Stimulated activated CD4-positive, alpha-beta T cell treated with anti-CD3 and anti-CD28 coated beads, Interleukin-15, amount 100 ng/mL, for 48 hours (primary cell): ENCODE measurements around the gene ETV6.

Experiments used
- DNase-seq, 2 donors: peaks; one replicate each; pipeline ENCODE4 v3.0.0-alpha.2; 2020; ENCODE audit warnings: low read depth in 2 of 2

Gene ETV6

DNA sequence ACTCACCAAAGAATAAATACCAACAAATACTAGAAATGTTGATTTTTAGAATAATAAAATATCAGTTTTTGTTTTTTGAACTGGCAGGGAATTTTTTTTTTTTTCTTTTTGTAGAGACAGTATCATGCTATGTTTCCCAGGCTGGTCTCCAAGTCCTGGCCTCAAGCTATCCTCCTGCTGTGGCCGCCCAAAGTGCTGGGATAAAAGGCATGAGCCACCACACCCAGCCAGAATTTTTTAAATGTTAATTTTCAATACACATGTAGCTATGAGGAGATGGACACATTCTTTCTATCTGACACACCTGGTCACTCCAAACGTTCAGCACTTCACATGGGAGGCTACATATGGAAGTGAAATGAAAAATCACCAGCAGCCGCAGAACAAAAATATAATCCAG lies 126.8 kb downstream of the ETV6 start:
- DNase-seq: no peak

DNA sequence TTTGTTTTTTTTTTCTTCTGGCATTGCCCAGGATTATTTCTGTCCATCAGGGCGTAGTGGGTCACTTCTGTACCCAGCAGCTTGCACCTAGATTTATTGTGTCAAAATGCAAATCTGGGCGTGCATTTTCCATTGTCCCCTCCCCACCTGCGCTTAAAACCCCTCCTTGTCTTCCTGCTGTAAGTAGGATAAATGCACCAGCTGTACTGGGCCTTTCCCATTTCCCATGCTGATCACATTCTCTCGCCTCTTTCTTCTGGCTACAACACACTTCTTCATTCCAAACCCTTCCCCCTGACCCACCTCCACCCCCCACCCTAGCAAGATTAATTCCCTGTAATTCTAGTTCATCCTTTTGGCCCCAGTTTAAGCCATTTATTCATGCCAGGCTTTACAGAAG lies 128.0 kb downstream of the ETV6 start:
- no peak for DNase-seq

DNA sequence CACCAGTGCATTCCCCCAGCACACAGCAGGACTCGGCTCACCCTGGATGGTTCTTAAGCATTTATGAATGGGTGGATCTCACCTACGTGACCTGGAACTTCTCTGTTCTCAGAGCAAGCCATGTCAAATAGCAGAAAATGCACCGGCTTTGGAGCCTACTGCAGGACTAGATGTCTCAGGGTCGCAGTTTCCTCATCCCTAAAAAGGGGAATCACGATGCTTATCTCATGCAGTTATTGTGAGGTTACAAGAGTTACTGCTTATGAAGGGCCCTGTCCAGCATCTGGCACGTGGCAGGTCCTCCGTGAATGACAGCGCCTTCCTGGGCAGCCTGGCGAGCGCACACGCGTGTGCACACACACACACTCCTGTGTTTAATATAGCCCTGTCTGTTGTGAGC lies 128.5 kb downstream of the ETV6 start:
- DNase-seq: no peak

DNA sequence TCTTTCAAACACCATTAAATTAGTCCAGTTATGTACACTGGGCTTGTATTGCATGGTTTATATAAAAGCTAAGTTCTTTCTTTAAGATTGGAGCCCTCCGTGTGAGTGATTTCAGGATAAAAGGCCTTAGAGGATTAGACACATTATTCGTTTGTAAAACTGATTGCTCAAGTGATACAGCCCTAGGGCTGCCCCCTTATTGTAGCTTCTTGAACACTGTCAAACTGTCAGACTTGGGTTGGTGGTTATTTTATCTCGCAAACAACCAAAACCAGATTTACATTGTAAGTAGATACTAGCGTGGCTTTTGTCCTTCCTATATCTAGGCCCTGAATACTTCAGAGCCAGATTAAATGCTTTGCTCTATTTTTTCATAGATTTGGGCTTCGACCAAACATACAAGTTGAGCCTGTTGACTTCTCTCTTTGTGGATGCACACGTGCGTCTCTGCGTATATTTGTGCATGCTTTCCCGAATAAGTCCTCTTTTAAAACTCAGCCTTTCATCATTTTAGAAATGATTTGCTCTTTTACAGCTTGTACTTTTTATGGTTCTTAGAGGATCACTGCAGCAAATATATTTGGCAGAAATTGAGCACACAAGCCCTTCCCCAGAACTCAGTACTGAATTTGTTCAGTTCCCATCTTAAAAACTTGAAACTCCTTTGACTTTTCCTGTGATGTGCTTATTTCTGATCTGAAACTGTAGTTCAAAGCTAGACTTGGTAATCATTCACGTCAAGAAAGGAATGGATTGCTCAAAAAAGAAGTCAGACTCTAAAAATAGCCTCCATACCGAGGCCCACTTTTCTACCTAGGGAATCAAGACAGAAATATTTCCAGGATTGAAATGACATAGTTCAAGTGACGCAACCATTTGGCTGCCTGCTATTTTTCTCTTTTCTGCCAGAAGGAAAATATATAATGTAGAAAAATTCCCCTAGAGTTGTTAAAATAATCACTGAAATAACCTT lies 129.5 kb downstream of the ETV6 start:
- no peak for DNase-seq

DNA sequence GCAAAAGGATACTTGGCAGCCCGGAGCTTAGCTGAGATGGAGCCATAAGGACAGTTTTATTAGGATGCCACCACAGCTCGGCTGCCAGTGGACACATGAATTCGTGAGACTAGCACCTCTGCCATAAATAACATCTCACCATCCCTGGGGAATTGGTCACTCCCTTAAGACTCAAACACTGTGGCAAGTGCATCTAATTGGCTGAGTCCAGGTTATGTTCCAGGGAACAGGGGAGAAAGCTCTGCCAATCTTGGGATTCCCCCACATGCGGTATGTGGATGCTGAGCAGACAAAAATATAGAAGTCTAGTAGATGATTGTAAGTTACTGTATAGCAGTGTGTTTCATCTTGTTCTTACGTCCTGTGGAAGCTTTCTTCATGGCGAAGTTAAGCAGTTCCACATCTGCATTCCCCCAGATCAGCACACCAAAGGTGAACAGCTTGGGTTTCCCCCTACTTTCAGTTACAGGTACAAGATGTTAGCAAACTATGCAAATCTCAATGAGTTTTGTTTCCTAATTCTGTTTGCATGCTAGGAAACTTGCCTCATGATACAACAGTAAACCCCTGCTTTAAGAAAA lies 131.1 kb downstream of the ETV6 start:
- DNase-seq: no peak

DNA sequence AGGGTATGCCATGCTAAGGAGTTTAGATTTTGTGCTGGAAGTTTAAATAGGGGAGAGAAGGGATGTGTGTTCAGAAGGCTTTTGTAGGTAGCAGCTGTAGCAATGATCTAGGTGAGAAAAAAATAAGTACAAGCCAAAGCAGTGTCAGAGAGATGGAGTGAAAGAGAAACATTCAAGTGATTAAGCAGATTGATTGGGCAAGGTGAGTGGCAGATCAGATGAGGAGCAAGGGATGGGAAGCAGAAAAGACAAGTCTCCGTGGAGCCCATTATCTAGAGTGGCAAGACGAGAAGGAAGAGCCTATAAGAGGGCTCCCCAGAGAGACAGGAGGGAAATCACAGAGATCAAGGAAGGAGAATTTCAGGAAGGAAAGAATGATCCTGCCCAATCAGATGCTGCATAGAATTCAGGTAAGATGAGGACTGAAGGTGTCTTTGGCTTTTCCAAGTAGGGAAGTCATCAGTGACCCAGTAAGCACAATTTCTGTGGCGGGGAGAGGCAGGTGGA lies 133.5 kb downstream of the ETV6 start:
- DNase-seq: no peak

DNA sequence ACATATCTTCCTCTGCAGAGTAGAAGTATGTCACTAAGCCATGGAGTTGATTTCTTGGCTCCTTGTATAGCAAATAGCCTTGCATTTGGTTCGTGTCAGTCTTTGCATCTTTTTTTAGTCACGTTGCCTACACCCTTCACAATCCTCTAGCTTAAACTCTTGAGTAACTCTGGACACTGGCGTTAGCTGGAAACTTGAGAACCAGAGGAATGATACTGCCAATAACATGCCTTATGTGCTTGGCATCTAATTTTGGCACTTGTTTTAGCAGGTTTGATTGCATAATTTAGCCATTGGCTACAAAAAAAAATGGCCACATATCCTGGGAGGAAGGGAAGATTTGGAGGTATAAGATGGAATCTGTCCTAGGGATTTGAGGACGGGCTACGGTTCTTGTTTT lies 136.2 kb downstream of the ETV6 start:
- DNase-seq: no peak

DNA sequence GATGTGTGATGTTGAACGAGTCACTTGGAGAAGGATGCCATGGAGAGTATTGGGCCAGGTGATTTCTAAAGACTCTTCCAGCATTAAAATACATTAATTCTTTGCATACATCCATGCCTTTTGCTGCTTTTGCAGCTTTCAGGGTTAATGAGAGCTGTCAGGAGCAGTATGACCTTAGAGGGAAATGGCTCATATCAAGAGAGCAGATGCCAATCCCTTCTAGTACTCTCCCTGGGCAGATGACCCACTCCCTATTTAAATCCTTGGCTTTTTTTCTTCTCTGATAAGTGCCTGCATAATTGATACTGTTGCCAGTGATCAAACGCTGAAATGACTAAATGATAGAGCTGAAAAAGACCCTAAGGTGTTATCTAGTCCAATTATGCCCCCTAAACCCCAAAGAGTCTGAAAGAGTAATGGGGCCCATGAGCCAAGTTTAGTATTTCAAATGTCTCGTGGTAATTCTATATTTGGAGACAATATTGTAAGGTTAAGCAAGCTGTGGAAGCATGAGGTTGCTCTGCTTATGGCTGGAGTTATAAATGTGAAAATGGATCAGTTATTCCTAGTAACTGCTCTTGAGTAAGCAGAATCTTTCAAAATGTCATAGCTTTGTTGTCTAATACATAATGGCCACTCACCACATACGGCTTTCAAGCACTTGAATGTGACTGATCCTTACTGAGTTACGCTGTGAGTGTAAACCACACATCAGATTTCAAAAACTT lies 137.3 kb downstream of the ETV6 start:
- DNase-seq: no peak

DNA sequence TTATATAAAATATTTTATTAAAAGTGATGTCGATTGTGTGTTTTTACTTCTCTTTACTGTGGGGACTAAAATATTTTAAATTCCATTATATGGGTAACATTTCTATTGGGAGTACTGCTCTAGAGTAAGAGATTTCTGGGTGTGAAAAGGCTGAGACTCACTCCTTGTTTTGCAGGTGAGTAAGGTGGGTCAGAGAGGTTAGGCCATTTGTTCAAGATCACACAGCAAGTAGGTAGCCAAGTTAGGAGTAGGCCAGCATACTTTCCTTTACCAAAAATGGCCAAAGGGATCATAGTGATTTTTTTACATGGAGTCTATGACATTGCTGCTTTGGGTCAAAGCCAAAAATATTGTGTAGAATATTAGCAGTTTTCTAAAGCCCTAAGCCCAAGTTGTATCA lies 138.0 kb downstream of the ETV6 start:
- no peak for DNase-seq

DNA sequence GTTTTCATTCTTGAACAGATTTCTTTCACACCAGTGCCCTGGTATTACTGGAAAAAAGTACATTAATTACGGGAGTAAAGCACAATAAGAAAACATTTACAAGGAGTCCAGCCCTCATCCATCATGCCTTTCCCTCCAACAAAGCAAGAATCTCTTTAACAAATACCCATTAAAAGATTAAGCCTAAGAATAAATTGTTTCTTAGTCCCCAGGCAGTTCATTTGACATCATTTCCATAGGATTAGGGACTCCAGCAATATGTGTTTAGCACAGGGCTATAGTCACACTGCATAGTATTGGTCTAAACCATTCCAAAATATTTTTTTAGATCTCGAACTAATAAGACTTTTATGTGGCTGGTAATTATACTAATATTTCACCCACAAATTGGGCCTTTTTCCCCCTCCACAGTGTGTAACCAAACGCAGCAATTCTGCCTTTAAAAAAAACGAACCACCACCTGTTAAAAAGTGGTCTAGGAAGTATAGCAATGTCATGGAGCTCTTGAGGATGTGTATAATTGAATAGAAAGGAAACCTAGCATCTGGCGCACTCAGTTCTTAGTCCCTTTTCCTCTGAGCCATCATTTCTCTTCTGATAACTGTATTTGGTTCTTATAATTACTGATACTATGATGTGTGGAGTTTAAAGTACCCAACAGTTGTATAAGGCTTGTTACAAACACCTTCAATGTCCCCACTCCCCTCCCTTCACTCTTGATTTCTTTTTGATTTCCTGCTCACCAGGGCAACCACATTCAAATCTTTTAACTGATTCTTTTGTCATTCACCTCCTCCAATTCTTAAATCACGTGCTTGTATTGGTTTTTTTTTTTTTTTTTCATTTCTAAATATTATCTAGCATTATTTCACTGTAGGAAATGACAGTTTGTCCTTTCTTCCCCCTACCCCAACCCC lies 138.7 kb downstream of the ETV6 start:
- DNase-seq: no peak

DNA sequence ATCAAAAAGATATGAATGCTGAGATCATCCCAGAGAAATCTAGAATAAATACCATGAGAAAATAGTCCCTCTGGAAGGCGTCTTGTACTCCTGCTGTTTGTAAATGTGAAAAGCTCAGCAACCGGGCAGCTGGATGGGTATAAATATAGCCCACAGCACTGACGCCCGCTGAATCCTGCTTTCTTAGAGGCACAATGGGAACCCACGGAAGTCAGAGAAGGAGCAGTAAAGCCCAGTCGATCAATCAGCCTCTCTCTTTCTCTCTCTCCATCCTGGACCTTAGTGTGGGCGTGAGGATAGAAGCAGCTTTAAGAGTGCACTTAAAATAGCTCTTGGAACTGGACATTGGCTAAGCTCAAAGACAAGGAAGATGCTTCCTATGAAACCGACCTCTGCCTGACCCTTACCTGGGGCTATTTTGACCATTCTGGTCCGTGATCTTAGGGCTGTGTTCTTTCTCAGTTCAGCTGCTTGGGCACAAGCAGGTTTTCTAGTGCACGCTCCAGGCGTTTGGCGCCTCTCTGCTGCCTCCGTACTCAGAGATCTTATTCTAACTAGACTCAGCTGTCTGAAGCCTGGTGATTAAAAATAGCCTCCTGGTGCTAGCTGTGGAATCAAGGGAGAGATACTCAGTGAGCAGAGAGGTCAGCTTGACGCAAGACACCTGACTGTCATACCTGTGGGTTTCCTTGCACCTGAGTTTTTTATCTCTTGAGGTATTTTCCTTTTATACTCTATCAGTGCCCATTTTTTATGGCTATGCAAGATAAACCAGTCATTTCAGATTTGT lies 144.6 kb downstream of the ETV6 start:
- no peak for DNase-seq

DNA sequence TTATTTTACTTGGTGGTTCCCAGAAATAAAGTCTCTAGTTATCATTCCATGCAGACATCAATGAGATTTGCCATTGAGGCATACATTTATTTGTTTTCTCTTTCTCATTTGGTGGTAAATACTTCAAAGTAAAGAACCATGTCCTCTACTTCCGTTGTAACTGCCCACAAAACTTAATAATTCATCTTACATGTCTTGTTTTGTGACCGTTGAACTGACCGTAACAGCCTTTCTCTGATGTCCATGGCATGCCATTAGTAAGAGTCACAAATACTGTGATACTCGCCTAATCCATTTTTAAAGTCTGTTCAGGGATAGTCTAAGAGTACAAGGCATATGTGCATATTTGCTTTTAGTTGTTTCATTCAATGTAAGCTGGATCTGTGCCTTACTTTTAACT lies 145.3 kb downstream of the ETV6 start:
- no peak for DNase-seq

DNA sequence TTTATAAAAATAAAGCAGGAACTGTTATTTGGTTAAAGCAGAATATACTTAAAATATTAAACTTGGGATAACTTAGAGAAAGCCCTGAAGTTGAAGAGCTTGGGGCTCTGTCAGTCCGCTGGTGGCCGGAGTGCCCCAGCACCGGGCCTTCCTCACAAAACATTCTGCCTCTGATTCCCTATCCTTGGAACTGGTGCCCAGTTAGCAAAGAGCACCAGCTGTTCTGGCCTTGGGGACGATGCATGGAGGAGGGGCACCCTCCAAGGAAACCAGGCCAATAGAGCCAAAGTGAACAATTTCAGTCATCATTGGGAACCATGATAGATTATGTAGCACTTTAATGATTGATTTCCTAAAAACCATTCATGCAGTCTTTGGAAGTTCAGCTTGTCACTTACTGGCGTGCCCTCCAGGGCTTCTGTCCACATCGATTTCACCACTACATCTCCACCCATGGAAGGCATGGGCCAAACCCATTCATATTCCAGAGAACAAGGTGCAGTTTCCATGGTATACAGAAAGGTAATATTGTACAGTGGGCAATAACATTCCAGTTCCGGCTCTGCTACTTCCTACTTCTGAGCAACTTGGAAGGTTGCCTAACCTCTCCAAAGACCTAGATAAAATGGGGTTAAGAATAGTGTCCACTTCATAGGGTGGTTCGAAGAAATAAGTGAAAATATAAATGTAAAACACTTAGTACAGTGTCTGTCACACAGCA lies 145.9 kb downstream of the ETV6 start:
- DNase-seq: no peak

DNA sequence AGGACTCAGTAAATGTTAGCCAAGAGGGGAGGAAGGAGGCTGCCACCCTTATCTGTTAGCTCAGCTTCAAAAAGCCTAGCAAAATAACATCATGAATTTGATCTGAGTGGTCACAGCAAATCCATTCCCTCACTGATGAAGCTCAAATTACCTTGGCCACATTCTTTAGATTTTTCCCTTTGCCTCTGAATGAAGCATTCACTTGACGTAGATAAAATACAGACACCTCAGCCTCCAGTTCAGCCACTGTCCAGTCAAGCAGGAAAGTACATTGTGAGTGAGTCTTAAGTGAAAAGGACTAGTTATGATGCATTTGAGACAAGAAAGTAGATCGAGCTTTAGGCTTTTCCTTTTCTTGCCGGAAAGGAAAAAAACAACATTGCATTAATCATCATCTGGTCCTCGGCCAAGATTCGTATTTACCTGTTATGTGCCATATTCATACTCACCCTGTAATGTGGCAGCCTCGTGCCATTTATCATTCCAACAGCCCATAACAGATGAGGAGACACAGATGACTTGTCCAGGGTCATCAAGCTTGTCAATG lies 146.5 kb downstream of the ETV6 start:
- DNase-seq: no peak

DNA sequence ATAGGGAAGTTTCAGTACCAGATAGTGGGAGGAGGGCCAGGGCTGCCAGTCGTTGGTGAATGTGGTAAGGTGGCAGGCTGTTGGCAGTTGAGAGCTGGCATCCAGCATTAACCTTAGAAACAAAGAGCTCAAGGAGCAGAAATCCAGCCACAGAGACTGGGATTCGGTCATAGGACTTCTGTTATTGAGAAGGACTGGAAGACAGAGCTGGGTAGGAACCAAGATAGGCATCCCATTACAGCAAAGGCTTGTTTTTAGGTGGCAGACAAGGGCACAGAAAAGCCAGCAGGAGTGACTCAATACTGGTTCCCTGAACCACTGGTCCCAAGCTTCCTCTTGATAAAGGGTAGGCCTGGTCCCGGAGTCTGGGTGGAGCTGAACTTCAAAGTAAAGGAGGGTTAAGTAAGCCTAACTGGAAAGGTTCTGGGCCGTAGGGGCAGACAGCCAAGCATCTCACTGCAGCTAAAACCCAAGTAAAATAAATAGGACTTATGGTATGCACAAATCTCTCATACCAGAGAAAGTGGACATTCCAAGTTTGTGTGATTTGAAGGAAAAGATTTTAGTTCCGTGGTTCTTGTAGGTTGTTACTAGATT lies 147.9 kb downstream of the ETV6 start:
- DNase-seq: no peak

DNA sequence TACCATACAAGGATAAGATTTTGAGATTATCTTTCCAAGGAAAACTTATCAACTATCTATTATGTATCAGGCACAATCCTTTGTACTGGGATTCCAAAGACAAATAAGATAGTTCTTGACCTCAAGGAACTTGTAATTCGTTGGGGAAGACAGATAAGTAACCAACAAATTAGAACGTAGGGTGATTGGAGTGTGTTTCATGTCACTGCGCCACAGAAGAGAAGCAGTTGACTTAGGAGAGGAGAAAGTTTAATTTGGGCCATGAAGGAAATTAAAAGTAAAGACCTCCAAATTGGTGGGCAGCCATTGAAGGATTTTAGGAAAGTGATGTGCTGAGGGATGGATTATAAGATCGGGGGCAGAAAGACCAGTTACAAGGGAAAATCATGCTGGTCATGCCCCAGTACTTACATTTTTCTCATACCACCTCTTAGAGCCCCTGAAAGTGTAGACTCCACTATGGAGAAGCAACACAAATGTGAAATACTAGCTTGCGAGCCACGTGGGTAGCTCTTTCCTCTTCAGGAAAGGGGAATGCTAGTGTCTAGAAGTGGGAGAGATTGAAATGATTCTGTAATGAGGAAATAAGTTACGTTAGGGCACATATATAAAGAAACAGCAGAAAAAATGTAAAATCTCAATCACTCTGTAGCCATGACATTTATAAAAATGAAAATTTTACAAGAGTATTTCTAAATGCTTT lies 148.7 kb downstream of the ETV6 start:
- no peak for DNase-seq

DNA sequence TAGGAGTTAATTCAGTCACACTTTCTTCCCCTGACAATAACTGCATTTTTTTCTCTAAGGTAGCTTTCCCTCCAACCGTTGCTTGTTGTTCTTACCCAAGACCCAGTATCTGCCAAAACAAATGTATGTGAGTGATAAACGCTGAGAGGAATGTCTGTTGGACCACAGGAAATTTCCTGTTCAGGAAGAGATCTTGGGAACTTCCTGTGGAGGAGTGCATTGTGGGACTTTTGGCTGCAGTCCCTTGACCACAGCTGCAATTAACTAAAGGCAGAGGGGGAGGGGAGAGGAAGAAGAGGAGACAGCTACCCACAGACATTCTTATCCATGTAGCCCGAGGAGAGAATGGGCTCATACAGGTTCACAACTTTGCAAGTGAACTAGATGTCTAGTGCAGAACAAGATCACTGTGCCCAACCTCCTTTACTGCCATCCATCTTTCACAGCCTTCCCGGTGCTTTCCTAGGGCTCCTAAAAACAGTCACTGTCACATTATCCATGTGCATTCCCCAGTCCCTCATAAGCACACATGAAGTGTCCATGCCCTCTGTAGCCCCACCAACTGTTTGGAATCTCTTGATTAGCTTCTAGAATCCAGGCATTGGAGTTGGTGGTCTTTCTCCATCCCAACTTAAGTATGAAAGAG lies 149.5 kb downstream of the ETV6 start:
- no peak for DNase-seq

DNA sequence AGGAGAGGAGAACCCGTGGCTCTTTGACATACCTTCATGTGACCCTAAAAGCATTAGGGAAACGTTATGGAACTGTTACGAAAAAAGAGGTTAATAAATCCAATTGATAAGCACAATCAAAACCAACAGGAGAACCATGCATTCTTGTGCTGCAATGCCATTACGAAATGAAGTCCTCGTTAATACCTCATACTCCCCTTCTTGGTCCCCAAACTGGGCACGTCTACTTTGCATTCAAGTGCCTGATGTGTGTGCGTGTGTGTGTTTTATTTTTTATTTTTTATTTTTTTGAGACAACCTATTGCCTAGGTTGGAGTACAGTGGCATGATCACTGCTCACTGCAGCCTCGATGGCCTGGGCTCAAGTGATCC lies 150.0 kb downstream of the ETV6 start:
- no peak for DNase-seq
